SU-DHL-6 (cell line): ENCODE data around the gene ATP11C.

ENCODE experiments used
- H2AFZ ChIP-seq: fragments of 200-600 bp; sonication (generic); 2 replicates; pipeline ENCODE4 v1.6.1; 2014; ENCODE audit warnings: low read depth, mild to moderate bottlenecking, moderate library complexity, mixed read lengths, antibody characterized with exemption, low read length; ENCODE audit not compliant: severe bottlenecking
- H3F3A ChIP-seq: fragments of 200-600 bp; shearing (Covaris generic); 2 replicates; pipeline ENCODE4 v1.6.0; 2016; ENCODE audit warnings: antibody characterized with exemption, mild to moderate bottlenecking; ENCODE audit not compliant: insufficient read depth
- H3K27ac ChIP-seq: fragments of 200-600 bp; sonication (generic); 2 replicates; pipeline ENCODE4 v1.5.1; 2016; ENCODE audit warnings: low read depth, mild to moderate bottlenecking, low read length, moderate library complexity, mixed read lengths
- H3K27me3 ChIP-seq: fragments of 200-600 bp; sonication (generic), shearing (Covaris generic); 2 replicates; pipeline ENCODE4 v1.6.0; 2014; ENCODE audit warnings: mild to moderate bottlenecking, low read length
- H3K36me3 ChIP-seq: fragments of 200-600 bp; sonication (generic); 2 replicates; pipeline ENCODE4 v1.6.1; 2014; ENCODE audit warnings: mild to moderate bottlenecking, low read length, mixed read lengths
- H3K4me2 ChIP-seq: fragments of 300-600, 200-600 bp; shearing (Covaris generic), sonication (generic); 2 replicates; pipeline ENCODE4 v1.6.0; 2014; ENCODE audit warnings: low read length, low read depth, mild to moderate bottlenecking; ENCODE audit not compliant: poor library complexity, severe bottlenecking
- H3K4me3 ChIP-seq: fragments of 200-600 bp; sonication (generic); 2 replicates; pipeline ENCODE4 v1.5.1; 2014; ENCODE audit warnings: antibody characterized with exemption, low read length, mild to moderate bottlenecking, mixed read lengths; ENCODE audit not compliant: insufficient read depth, poor library complexity, severe bottlenecking
- H3K79me2 ChIP-seq: fragments of 200-600 bp; sonication (generic); 2 replicates; pipeline ENCODE4 v1.6.1; 2014; ENCODE audit warnings: mild to moderate bottlenecking, low read length, moderate library complexity; ENCODE audit not compliant: insufficient read depth
- H3K9ac ChIP-seq: fragments of 200-600 bp; sonication (generic); 2 replicates; pipeline ENCODE4 v1.7.0; 2014; ENCODE audit warnings: mild to moderate bottlenecking, low read length
- H3K9me2 ChIP-seq: fragments of 200-600 bp; sonication (generic); replicated peaks from 2 replicates; pipeline ENCODE4 v1.6.1; 2014; ENCODE audit warnings: low read length; ENCODE audit not compliant: insufficient read depth
- H3K9me3 ChIP-seq: fragments of 200-600 bp; sonication (generic); 2 replicates; pipeline ENCODE4 v1.6.1; 2014; ENCODE audit warnings: low read length, mixed read lengths; ENCODE audit not compliant: insufficient read depth
- H4K20me1 ChIP-seq: fragments of 200-600 bp; sonication (generic); 2 replicates; pipeline ENCODE4 v1.6.1; 2014; ENCODE audit warnings: low read depth, mild to moderate bottlenecking, antibody characterized with exemption, low read length, moderate library complexity, mixed read lengths
- EZH2phosphoT487 ChIP-seq: fragments of 200-600 bp; sonication (generic), shearing (Covaris generic); conservative IDR thresholded peaks from 2 replicates; pipeline ENCODE4 v1.6.1; 2018; ENCODE audit warnings: mild to moderate bottlenecking, antibody characterized with exemption, low read length, moderate library complexity, mixed read lengths
- TF ChIP-seq, protein P1 (sequence below): fragments of 200-600 bp; sonication (generic); IDR thresholded peaks from one replicate; pipeline ENCODE4 v1.5.1; 2017; ENCODE audit warnings: antibody characterized with exemption, mild to moderate bottlenecking, low read length, moderate library complexity; ENCODE audit not compliant: insufficient read depth, poor library complexity, severe bottlenecking

ATP11C gene

DNA sequence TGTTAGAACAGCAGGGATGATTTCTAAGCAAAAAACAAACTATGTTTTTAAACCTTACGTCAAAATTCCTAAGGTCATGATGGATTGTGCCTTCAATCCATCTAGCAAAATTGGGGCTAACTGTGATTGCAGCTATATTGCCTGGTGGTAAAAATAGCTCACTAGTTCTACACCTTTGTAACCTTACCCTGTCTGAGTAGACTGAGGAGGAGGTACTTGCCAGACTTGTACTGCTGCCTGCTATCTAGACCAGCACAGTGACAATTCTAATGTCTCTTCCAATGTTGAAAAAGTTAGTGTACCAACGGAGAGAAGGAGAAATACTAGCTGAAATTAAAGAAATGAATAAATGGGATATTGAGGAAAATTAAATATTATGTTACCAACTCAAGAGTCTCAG lies 30.3 kb downstream of the ATP11C start:
- H3F3A ChIP-seq = no peaks in the 10 kb centered on the region
- H3K27me3 ChIP-seq = no peaks in the 10 kb centered on the region
- no peak overlapping the region for H3K4me2 ChIP-seq
- no peak overlapping the region for H2AFZ ChIP-seq
- no peaks in the 10 kb centered on the region; the same call in 1 of the 2 replicates for H3K79me2 ChIP-seq
- H3K27ac ChIP-seq = no peak overlapping the region
- H4K20me1 ChIP-seq = no peaks in the 10 kb centered on the region
- no peak overlapping the region for H3K9ac ChIP-seq
- H3K9me3 ChIP-seq = no peaks in the 10 kb centered on the region
- no peak for TF ChIP-seq EZH2phosphoT487
- TF ChIP-seq, protein P1, sequence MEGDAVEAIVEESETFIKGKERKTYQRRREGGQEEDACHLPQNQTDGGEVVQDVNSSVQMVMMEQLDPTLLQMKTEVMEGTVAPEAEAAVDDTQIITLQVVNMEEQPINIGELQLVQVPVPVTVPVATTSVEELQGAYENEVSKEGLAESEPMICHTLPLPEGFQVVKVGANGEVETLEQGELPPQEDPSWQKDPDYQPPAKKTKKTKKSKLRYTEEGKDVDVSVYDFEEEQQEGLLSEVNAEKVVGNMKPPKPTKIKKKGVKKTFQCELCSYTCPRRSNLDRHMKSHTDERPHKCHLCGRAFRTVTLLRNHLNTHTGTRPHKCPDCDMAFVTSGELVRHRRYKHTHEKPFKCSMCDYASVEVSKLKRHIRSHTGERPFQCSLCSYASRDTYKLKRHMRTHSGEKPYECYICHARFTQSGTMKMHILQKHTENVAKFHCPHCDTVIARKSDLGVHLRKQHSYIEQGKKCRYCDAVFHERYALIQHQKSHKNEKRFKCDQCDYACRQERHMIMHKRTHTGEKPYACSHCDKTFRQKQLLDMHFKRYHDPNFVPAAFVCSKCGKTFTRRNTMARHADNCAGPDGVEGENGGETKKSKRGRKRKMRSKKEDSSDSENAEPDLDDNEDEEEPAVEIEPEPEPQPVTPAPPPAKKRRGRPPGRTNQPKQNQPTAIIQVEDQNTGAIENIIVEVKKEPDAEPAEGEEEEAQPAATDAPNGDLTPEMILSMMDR = no peak
- H3K4me3 ChIP-seq = no peak overlapping the region
- H3K9me2 ChIP-seq = no peaks in the 10 kb centered on the region
- no peaks in the 10 kb centered on the region for H3K36me3 ChIP-seq

- no peak overlapping the region for H2AFZ ChIP-seq
- no peaks in the 10 kb centered on the region for H3K27me3 ChIP-seq
- H3K9me3 ChIP-seq = no peaks in the 10 kb centered on the region
- no peak overlapping the region for H3K4me3 ChIP-seq
- H4K20me1 ChIP-seq = no peaks in the 10 kb centered on the region
- H3F3A ChIP-seq = no peaks in the 10 kb centered on the region
- no peaks in the 10 kb centered on the region for H3K36me3 ChIP-seq
- H3K4me2 ChIP-seq = no peak overlapping the region
- no peak overlapping the region for H3K9ac ChIP-seq
- H3K9me2 ChIP-seq = no peaks in the 10 kb centered on the region
- no peak overlapping the region for H3K27ac ChIP-seq
- no peaks in the 10 kb centered on the region; the same call in 1 of the 2 replicates for H3K79me2 ChIP-seq
- no peak for TF ChIP-seq EZH2phosphoT487
- TF ChIP-seq, protein P1 = no peak
Measured at GRCh38 chrX:139898334-139898733, 34.5 kb downstream of the ATP11C start.

- Histone ChIP-seq H3K9me2 (no peaks in the 10 kb centered on the region), H3K9me3 (no peaks in the 10 kb centered on the region), H3K9ac (no peak overlapping the region), H3F3A (no peaks in the 10 kb centered on the region), H3K79me2 (no peaks in the 10 kb centered on the region), H2AFZ (no peak overlapping the region), H3K27ac (no peak overlapping the region), H3K4me2 (no peak overlapping the region), H3K27me3 (no peaks in the 10 kb centered on the region), H4K20me1 (no peaks in the 10 kb centered on the region), H3K4me3 (no peak overlapping the region), H3K36me3 (no peaks in the 10 kb centered on the region)
- TF ChIP-seq EZH2phosphoT487 = no peak
- TF ChIP-seq, protein P1 = no peak
Measured at GRCh38 chrX:139892512-139892911, 40.3 kb downstream of the ATP11C start.
